Measurements from ENCODE around the gene RABGGTB.
"Not testable (repeated sequence)": the region's sequence is repeated elsewhere in the genome, so short reads cannot be mapped to it uniquely, and the experiment has no call there.

RABGGTB gene

DNA sequence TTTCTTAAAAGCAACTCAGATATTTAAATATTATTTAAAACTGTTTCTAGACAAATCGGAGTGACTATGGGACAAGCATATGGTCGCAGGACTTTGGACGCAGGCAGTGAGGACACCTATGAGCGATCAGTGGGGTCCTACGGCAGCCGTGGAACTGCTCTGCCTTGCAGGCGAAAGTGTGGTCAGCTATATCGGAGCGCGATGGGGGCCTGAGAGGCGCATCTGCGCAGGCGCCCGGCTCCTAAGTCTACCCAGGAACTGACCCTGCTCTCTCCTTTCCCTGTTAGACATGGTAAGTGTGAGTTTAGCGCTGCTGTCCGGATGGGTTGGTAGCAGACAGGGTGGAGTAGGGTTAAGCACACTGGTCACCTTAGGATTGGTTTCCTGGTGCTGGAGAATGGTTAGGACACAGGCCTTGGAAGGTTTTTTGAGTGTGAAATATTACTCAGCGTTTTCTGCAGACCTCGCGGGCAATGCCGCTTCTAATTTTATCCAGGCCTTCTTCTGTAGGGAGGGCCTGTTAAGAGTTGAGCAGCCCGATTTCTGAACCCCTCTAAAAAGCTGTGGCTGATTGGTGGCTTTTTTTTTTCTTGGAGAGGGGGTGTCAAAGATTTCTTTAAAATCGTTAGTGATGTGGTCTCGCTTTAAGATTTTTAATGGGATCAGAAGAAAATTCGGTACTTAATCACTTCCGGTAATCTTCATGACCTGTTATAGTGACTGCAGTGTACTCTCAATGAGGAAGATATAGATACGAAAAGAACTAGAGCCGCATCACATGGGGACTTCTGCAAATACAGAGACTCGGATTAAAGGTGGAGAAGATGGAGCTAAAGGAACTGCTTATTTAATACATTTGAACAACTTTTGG is at the start of gene RABGGTB:
Gene RABGGTB (plus strand): TSS at position 274 of the 871 bp plus-strand sequence. CDS start 16 bp downstream, at position 290.
- ATAC-seq (peak; percentile 95), DNase-seq (peak; percentile 96)

DNA sequence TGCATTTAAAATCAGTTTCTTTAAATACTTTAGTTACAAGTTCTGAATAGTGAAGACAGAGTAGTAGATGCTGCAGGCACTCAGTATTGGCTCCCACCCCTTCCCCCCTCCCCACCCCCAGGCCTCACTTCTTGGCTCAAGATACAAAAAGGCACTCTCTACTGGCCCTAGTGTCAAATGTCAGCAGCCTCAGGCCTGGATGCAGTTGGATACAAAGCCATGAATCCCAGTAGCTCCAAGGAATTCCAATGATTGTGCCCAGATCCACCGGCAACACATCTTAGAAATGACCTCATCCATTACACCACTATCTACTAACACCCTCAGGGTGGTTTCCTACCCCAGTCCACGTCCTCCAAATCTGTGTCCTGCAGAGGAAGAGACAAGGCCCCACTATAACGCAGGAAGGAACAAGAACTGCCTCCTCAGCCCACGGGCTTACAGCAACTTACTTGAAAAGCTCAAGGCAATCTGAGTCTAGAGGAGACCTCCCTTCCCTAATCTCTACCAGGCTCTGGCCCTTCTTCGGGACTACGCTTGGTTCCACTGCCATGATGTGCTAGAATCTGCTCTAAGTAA is 43.9 kb upstream of the RABGGTB start:
- no peak for ATAC-seq
- DNase-seq: no peak

DNA sequence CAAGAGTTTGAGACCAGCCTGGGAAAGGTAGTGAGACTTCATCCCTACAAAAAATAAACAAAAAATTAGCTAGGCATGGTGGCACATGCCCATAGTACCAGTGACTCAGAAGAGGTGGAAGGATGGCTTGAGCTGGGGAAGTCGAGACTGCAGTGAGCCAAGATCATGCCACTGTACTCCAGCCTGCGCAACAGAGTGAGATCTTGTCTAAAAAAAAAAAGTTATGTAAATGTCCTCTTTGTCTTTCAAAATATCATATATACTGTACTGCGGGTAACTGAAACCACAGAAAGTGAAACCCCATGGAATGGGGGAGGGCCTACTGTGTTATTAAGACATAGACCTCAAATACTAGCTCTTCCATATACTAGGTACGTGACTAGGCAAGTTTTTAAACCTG is 40.8 kb upstream of the RABGGTB start:
- ATAC-seq: peak; percentile 43
- DNase-seq: no peak

DNA sequence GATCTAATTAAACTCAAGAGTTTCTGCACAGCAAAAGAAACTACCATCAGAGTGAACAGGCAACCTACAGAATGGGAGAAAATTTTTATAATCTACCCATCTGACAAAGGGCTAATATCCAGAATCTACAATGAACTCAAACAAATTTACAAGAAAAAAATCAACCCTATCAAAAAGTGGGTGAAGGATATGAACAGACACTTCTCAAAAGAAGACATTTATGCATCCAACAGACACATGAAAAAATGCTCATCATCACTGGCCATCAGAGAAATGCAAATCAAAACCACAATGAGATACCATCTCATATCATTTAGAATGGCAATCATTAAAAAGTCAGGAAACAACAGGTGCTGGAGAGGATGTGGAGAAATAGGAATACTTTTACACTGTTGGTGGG is 28.8 kb upstream of the RABGGTB start:
- not testable (repeated sequence) for ATAC-seq, DNase-seq

DNA sequence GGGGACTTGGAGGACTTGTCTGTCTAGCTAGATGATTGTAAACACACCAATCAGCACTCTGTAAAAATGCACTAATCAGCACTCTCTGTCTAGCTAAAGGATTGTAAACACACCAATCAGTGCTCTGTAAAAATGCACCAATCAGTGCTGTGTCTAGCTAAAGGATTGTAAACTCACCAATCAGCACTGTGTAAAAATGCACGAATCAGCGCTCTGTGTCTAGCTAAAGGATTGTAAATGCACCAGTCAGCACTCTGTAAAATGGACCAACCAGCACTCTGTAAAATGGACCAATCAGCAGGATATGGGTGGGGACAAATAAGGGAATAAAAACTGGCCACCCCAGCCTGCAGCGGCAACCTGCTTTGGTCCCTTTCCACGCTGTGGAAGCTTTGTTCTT is 27.5 kb upstream of the RABGGTB start:
- not testable (repeated sequence) for ATAC-seq, DNase-seq

DNA sequence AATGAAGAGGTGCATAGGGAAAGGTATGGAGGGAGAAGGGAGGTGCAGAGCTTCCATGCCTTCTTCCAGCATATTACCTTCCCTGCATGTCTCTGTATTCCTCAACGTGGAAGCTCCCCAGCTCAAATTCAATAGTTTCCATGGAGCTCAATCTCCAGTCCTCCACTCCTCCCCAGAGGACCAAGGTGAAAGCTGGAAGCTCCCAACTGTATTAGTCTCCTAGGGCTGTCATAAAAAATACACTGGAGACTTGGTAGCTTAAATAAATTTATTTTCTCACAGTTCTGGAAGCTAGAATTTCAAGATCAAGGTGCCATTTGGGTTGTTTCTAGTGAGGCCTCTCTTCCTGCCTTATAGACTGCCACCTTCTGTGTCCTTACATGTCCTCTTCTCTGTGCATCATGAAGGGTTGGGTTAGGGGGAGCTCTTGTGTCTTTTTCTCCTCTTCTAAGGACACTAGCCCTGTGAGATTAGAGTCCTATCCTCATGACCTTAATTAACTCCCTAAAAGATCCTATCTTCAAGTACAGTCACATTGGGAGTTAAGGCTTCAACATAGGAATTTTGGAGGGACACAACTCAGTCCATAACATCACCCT is 21.9 kb upstream of the RABGGTB start:
- DNase-seq: no peak
- no peak for ATAC-seq

DNA sequence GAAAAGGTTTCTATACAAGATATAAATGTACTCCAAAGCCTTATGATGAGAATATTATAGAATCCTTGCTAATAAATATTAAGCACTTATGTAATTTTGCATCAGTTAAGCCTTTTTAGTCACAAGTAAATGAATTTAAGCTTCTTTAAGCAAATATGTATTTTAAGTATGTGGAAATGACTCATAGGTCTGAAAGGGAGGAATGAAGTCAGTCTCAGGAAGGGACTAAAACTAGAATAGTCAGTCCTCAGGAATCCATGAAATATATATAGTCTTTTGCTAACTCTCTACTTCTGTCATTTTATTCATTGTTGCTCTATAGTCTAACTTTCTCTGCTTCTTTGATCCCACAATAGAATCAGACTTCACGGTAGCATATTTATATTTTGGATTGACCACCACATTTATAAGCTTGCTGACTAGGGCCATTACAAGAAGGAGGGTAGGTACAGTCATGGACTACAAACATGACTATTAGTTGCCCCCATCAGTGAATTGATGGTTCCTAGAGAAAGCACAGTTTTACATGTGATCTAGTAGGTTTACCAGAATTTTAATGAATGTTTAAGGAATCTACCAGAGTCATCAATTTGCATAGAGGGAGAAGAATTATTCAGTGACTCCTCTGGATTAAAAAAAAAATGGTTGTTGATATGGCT is 20.2 kb upstream of the RABGGTB start:
- DNase-seq (no peak), ATAC-seq (no peak)

DNA sequence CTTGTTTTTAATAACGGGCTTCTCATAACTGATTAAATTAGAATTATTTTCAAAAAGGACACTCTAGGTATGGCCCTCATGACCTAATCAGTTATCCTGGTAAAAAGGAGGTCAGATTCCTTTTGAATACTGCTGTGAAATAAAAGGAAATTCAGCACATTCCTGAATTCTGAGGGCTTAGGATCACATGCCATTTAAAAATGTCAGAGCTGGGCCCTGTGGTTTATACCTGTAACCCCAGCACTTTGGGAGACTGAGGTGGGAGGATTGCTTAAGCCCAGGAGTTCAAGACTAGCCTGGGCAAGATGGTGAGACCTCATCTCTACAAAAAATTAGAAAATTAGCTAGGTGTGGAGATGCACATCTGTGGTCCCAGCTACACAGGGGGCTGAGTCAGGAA is 18.0 kb upstream of the RABGGTB start:
- peak; percentile 19 for ATAC-seq
- no peak for DNase-seq

DNA sequence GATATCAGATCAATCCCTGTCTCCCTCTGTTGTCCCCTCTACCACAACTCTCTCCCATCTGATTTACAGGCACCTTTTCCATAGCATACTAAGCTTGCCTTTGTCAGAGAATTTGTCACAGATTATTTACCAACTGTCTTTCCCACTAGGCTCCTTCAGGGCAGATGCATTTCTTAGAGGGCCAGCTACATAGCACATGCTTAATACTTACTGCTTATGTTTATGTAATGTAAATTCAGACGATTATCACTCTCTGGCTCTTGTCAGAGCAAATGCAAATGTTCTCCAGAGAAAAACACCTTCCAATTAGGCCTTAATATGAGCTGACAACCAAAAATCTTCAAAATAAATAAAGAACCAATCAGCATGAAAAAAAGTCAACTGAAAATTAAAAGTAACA is 15.3 kb upstream of the RABGGTB start:
- no peak for ATAC-seq
- DNase-seq: no peak

DNA sequence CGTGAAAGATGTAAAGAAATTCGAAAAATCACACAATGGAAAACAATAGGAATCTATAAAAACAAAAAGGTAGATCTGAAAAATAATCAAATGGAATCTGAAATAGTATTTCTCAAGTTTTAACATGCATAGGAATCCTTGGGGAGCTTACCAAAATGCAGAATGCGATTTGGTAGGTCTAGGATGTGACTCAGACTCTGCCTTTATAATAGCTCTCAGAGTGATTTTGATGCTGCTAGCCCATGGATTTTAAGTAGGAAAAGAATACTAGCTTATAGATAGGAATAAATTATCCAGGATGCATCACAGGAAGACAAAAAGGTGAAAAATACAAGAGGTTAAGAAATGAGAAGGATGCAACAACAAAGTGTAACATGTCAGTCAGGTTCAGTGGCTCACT is 14.1 kb upstream of the RABGGTB start:
- ATAC-seq (no peak), DNase-seq (no peak)

DNA sequence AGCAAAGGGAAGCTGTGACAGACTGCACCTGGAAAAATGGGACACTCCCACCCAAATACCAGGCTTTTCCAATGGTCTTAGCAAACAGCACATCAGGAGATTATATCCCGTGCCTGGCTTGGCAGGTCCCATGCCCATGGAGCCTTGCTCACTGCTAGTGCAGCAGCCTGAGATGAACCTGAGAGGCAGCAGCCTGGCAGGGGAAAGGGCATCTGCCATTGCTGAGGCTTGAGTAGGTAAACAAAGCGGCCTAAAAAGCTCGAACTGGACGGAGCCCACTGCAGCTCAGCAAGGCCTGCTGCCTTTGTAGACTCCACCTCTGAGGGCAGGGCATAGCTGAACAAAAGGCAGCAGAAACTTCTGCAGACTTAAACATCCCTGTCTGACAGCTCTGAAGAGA is 8.2 kb upstream of the RABGGTB start:
- ATAC-seq, DNase-seq: not testable (repeated sequence)

DNA sequence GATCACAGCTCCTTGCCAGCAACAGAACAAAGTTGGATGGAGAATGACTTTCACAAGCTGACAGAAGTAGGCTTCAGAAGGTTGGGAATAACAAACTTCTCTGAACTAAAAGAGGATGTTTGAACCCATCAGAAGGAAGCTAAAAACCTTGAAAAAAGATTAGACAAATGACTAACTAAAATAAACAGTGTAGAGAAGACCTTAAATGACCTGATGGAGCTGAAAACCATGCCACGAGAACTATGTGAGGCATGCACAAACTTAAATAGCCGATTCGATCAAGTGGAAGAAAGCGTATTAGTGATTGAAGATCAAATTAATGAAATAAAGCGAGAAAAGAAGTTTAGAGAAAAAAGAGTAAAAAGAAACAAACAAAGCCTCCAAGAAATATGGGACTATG is 7.4 kb upstream of the RABGGTB start:
- not testable (repeated sequence) for DNase-seq, ATAC-seq

DNA sequence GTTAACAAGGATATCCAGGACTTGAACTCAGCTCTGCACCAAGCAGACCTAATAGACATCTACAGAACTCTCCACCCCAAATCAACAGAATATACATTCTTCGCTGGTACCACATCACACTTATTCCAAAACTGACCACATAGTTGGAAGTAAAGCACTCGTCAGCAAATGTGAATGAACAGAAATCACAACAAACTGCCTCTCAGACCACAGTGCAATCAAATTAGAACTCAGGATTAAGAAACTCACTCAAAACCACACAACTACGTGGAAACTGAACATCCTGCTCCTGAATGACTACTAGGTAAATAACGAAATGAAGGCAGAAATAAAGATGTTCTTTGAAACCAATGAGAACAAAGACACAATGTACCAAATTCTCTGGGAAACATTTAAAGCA is 5.9 kb upstream of the RABGGTB start:
- DNase-seq, ATAC-seq: not testable (repeated sequence)

DNA sequence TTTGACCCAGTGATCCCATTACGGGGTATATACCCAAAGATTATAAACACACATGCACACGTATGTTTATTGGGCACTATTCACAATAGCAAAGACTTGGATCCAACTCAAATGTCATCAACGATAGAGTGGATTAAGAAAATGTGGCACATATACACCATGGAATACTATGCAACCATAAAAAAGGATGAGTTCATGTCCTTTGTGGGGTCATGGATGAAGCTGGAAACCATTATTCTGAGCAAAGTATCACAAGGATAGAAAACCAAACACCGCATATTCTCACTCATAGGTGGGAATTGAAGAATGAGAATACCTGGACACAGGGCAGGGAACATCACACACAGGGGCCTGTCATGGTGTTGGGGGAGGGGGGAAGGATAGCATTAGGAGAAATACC is 2.1 kb upstream of the RABGGTB start:
- DNase-seq, ATAC-seq: not testable (repeated sequence)

DNA sequence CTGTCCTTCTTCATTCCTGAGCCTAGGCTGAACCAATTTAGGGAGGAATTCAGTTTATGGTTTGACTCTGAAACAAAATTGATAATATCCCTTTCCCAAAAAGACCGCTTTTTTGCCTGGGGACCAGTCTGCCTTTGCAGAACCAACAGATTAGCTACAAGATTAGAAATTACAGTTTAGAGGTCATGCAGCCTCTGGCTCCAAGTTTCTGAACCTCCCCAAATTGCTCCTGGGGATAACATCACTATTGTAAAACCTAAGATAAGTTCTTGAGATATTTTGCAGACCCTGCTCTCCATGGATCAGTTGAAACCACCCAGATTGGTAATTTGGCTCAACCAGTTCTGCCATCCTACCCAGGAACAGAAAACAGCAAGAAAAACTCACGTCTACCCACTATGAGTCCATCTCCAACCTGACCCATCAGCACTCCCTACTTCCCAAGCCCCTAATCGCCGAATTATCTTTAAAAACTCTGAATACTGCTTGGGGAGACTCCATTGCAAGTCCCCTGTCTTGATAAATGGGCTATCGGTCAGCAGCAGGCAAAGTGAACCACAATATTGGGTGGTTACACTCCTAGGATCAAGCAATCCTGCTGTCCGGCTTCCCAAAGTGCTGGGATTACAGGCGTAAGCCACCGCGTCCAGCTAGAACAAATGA is 605 bp upstream of the RABGGTB start:
- DNase-seq: no peak
- no peak for ATAC-seq

DNA sequence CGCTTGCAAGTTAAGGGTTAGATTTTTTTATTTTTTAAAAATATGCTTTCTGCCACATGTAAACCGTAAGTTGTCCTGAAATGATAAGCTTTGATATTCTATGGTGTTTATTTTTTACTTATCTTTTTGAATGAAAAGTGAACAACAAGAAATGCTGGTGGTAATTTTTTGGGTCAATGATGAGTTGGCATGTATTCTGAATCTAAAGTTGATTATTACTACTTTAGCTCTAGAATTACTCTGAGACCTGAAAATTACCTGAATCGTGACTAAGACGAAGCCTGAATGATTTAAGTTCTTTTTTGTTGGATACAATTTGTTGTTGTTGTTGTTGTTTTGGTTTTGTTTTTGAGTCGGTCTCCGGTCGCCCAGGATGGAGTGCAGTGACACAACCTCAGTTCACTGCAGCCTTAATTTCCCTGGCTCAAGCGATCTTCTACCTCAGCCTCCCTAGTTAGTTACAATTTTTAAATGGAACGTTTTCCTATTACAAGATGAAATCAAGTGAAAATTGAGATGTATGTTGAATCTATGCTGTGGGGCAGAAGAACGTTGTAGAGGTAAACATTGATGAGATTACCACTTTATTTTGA is 941 bp downstream of the RABGGTB start:
- DNase-seq (no peak), ATAC-seq (no peak)

DNA sequence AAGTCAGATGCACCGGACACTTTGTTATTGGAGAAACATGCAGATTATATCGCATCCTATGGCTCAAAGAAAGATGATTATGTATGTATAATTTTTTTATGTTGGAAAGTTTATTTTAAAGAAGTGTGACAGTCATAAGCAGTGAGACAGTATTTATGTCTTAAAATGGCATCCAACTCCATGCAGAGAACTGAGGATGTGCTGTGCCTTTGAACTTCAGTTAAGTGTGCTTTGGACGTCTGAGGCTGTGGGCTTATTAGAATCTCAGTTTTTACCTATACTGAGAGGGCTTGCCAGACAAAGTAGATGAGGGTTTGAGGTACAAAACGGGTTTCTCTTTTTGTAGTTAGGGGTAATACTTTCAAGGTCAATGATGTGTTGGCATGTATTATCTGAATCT is 1.5 kb downstream of the RABGGTB start:
- no peak for ATAC-seq
- no peak for DNase-seq

DNA sequence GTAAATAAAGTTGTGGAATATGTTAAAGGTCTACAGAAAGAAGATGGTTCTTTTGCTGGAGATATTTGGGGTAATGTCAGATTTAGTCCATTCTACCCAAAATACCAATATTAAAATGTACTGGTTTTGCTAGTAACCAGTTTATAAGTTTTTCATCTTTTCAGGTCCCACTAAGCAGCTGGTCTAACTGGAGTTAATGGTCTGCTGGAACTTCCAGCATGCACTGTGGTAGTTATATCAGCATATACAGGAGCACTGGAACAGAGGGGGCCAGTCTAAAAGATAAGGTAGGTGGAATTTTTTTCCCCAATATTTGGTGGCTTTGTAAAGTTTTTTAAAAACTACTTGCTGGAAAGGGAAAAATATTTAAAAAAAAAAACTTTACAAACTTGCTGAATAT is 3.9 kb downstream of the RABGGTB start:
- DNase-seq (no peak), ATAC-seq (no peak)

DNA sequence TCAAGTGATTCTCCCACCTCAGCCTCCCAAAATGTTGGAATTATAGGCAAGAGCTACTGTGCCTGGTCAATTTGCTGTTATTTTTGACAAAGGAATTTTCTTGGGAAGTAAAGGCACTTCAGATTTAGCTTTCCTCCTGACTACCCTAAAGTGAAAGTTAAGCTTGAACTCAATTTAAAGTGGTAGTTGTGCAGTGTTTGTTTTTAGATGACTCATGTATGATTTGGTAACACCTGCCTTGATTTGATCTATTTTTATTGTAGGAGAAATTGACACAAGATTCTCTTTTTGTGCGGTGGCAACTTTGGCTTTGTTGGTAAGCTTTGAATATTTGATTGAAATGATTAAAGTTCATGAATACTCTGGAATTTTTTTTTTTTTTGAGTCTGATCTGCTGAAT is 5.0 kb downstream of the RABGGTB start:
- ATAC-seq (no peak), DNase-seq (no peak)

DNA sequence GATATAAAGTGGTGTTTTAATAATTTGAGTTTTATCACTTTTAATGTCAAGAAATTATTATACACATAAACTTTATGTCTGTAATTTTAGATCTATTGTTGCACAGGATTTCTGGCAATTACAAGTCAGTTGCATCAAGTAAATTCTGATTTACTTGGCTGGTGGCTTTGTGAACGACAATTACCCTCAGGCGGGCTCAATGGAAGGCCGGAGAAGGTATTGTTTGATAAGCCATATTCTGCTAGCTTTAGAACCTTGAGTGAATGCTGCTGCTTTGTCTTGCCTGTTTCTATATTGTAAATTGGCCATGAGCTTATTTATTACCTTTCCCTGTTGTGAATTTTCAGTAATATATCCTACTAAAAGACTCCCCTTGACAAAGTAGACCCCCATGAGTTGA is 6.0 kb downstream of the RABGGTB start:
- ATAC-seq (no peak), DNase-seq (no peak)

DNA sequence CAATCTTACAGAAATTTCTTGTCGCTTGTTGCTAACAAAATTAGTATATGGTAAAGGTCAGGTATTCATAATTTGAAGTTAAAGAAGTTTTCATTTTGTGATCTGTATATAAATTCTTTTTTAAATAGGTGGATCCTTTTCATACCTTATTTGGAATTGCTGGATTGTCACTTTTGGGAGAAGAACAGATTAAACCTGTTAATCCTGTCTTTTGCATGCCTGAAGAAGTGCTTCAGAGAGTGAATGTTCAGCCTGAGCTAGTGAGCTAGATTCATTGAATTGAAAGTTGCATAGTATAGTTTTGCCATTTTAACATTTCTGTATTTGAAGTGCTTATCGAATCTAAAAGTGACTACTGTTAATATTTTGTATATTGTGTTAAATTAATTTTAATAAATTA is 8.3 kb downstream of the RABGGTB start:
- ATAC-seq: no peak
- DNase-seq: no peak

DNA sequence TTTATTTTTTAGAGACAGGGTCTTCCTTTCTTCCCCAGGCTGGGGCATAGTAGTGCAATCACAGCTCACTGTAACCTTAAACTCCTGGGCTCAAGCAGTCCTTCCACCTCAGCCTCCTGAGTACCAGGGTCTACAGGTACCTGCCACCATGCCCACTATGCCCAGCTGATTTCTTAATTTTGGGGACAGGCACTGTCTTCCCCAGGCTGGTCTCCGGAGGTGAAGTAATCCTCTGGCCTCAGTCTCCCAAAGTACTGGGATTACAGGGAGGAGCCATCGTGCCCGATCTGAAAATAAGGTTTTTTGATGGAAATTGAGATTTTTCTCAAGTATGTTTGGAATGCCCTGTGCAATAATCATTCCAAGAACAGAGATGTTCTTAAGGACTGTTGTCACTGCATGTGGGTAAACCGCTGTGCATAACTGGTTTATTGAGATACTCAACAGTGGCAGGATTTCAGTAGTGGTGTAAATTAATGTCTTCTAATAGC is 9.7 kb downstream of the RABGGTB start:
- ATAC-seq (no peak), DNase-seq (peak; percentile 33)

Measured in stimulated activated naive CD8-positive, alpha-beta T cell treated with anti-CD3 and anti-CD28 coated beads, Interleukin-15, Interleukin-2, amounts not matched to agents 100 U/mL and 50 U/mL, for 24 hours (primary cell).